SK-N-SH (cell line): ENCODE data around the gene TRMT1. TPM values are rescaled to one million over a fixed set of nuclear protein-coding genes. Genes with fewer than 3 reads are reported as not detected.

ENCODE experiments used
- CTCF ChIA-PET: fragments of 300-600, 350-600 bp; formaldehyde crosslinking; extraction: SDS; loops from one replicate; lab custom pipeline; 2021; lab: Yijun Ruan, JAX
- POLR2A ChIA-PET: fragments of 350-600 bp; sonication (Branson Sonifier 250); formaldehyde crosslinking; extraction: SDS; loops from one replicate; lab custom pipeline; 2020; ENCODE audit warnings: antibody characterized with exemption, inconsistent platforms; lab: Yijun Ruan, JAX
- DNase-seq: peaks from one replicate; pipeline ENCODE4 v3.0.0; 2012
- H2AFZ ChIP-seq: fragments of 200-600 bp; sonication (generic); 2 replicates; pipeline ENCODE4 v1.8.1; 2016; ENCODE audit warnings: antibody characterized with exemption, mild to moderate bottlenecking, low read depth
- H3F3A ChIP-seq: fragments of 200-600 bp; sonication (generic); replicated peaks from 2 replicates; pipeline ENCODE3; 2016; ENCODE audit warnings: antibody characterized with exemption, mild to moderate bottlenecking; ENCODE audit not compliant: insufficient read depth
- H3K27ac ChIP-seq, 2 experiments: fragments of 200-500 bp in 1 of 2; fragments of 200-600 bp in 1 of 2; sonication (Bioruptor generic) in 1 of 2; sonication (generic), shearing (Covaris generic) in 1 of 2; 2 replicates each; pipeline versions ENCODE4 v1.5.1 to v1.6.1; 2014 to 2016; ENCODE audit warnings: low read depth in 2 of 2, inconsistent platforms in 1 of 2, low read length in 1 of 2, mild to moderate bottlenecking in 1 of 2, mixed read lengths in 1 of 2
- H3K27me3 ChIP-seq: fragments of 200-600 bp; sonication (generic), shearing (Covaris generic); 2 replicates; pipeline ENCODE4 v1.6.1; 2016; ENCODE audit warnings: mixed run types; ENCODE audit not compliant: insufficient read depth
- H3K36me3 ChIP-seq, 2 experiments: fragments of 200-500 bp in 1 of 2; fragments of 200-600 bp in 1 of 2; sonication (Bioruptor generic) in 1 of 2; sonication (generic) in 1 of 2; replicated peaks in 1 of 2; 2 replicates each; pipeline versions ENCODE3 to v1.5.1; 2014 to 2016; ENCODE audit warnings: low read length in 1 of 2, mild to moderate bottlenecking in 1 of 2; ENCODE audit not compliant: insufficient read depth in 2 of 2, control insufficient read depth in 1 of 2
- H3K4me1 ChIP-seq, 2 experiments: fragments of 200-500 bp in 1 of 2; fragments of 200-600 bp in 1 of 2; sonication (Bioruptor generic) in 1 of 2; sonication (generic), shearing (Covaris generic) in 1 of 2; 2 replicates each; pipeline versions ENCODE4 v1.5.1 to v1.6.1; 2014 to 2016; ENCODE audit warnings: low read depth in 1 of 2, low read length in 1 of 2, mixed run types in 1 of 2; ENCODE audit not compliant: insufficient read depth in 2 of 2, control insufficient read depth in 1 of 2
- H3K4me2 ChIP-seq: fragments of 200-600 bp; sonication (generic), shearing (Covaris generic); 2 replicates; pipeline ENCODE4 v1.6.1; 2017; ENCODE audit warnings: mixed run types
- H3K4me3 ChIP-seq, 2 experiments: fragments of 200-500 bp in 1 of 2; fragments of 200-600 bp in 1 of 2; sonication (Bioruptor generic) in 1 of 2; sonication (generic), shearing (Covaris generic) in 1 of 2; 2 replicates each; pipeline versions ENCODE4 v1.5.1 to v1.8.1; 2014 to 2016; ENCODE audit warnings: low read depth in 2 of 2, inconsistent platforms in 1 of 2, low read length in 1 of 2, mild to moderate bottlenecking in 1 of 2, mixed read lengths in 1 of 2, moderate library complexity in 1 of 2
- H3K79me2 ChIP-seq: fragments of 200-600 bp; sonication (generic); 2 replicates; pipeline ENCODE4 v1.8.1; 2017; ENCODE audit warnings: mild to moderate bottlenecking; ENCODE audit not compliant: insufficient read depth
- H3K9ac ChIP-seq: fragments of 200-600 bp; sonication (generic); 2 replicates; pipeline ENCODE4 v1.6.1; 2017; ENCODE audit warnings: mixed run types
- H3K9me2 ChIP-seq: fragments of 200-600 bp; sonication (generic); 2 replicates; pipeline ENCODE4 v1.6.1; 2017; ENCODE audit warnings: mixed run types
- H3K9me3 ChIP-seq: fragments of 200-600 bp; sonication (generic); 2 replicates; pipeline ENCODE4 v1.6.1; 2017; ENCODE audit warnings: mixed run types, mild to moderate bottlenecking, moderate library complexity
- H4K20me1 ChIP-seq: fragments of 200-600 bp; sonication (generic); 2 replicates; pipeline ENCODE4 v1.6.1; 2017; ENCODE audit warnings: mild to moderate bottlenecking, mixed run types; ENCODE audit not compliant: insufficient read depth
- FOXJ3 ChIP-seq: sonication (generic); formaldehyde crosslinking; IDR thresholded peaks from 2 replicates; pipeline ENCODE4 v1.5.1; 2020; ENCODE audit warnings: mild to moderate bottlenecking, missing genetic modification reagents
- IRF3 ChIP-seq: fragments of 150-350 bp; IDR thresholded peaks from 2 replicates; pipeline ENCODE4 v1.6.1; 2016; ENCODE audit warnings: mild to moderate bottlenecking, low read depth, low read length
- JUND ChIP-seq: IDR thresholded peaks from 2 replicates; pipeline ENCODE4 v1.4.0; 2012
- RCOR1 ChIP-seq: fragments of 150-350 bp; IDR thresholded peaks from 2 replicates; pipeline ENCODE4 v1.6.1; 2017; ENCODE audit warnings: antibody characterized with exemption, low read length
- TCF12 ChIP-seq: IDR thresholded peaks from 2 replicates; pipeline ENCODE4 v1.4.0; 2012
- TEAD4 ChIP-seq: IDR thresholded peaks from 2 replicates; pipeline ENCODE4 v1.4.0; 2012; ENCODE audit warnings: mild to moderate bottlenecking, borderline replicate concordance; ENCODE audit not compliant: insufficient read depth
- ZBTB33 ChIP-seq: IDR thresholded peaks from 2 replicates; pipeline ENCODE4 v1.4.0; 2012; ENCODE audit warnings: low read depth, borderline replicate concordance
- whole genome bisulfite sequencing: methylation state at CpG from one replicate; pipeline ENCODE4 v1.1.6; 2017; ENCODE audit warnings: low lambda C conversion rate; 5-methylcytosine and 5-hydroxymethylcytosine counted together
- polyA plus RNA-seq, 3 experiments: library from polyadenylated mRNA; depleted of rRNA; stranded (reverse); fragments of >200 nt; gene quantifications; 2 replicates each; pipeline ENCODE4 v1.2.3, GENCODE V29; 2012
- TF ChIP-seq, protein P1 (sequence below): fragments of 200-600 bp; sonication (generic); IDR thresholded peaks from 2 replicates; pipeline ENCODE4 v1.6.1; 2017; ENCODE audit warnings: antibody characterized with exemption, mild to moderate bottlenecking, moderate library complexity

Gene TRMT1
- polyA plus RNA-seq, 1 of the 3 experiments (the other 2 are of a cell fraction): 64.9 TPM

GRCh38 chr19:13100031-13100588 lies 16.4 kb downstream of the TRMT1 start (continued):
- no peak for TF ChIP-seq ZBTB33
- TF ChIP-seq, all 33 proteins: peak for 0

- Histone ChIP-seq H3F3A (peaks cover 5% of the 10 kb centered on the region), H3K4me3 (no peak overlapping the region), H3K4me2 (no peak overlapping the region), H3K9me3 (no peaks in the 10 kb centered on the region), H3K79me2 (peaks cover 12% of the 10 kb centered on the region; the same call in 1 of the 2 replicates), H2AFZ (no peak overlapping the region), H3K9me2 (no peaks in the 10 kb centered on the region), H3K27me3 (no peaks in the 10 kb centered on the region), H3K36me3 (peaks cover 0 to 16% of the 10 kb centered on the region in 2 experiments), H3K27ac (no peak overlapping the region), H3K9ac (no peak overlapping the region), H3K4me1 (peaks cover 0 to 44% of the 10 kb centered on the region in 2 experiments), H4K20me1 (no peaks in the 10 kb centered on the region)
- TF ChIP-seq TCF12 (no peak), TEAD4 (no peak), JUND (no peak), FOXJ3 (CRISPR knock-in tag) (no peak), RCOR1 (no peak), IRF3 (no peak)
- TF ChIP-seq, protein P1, sequence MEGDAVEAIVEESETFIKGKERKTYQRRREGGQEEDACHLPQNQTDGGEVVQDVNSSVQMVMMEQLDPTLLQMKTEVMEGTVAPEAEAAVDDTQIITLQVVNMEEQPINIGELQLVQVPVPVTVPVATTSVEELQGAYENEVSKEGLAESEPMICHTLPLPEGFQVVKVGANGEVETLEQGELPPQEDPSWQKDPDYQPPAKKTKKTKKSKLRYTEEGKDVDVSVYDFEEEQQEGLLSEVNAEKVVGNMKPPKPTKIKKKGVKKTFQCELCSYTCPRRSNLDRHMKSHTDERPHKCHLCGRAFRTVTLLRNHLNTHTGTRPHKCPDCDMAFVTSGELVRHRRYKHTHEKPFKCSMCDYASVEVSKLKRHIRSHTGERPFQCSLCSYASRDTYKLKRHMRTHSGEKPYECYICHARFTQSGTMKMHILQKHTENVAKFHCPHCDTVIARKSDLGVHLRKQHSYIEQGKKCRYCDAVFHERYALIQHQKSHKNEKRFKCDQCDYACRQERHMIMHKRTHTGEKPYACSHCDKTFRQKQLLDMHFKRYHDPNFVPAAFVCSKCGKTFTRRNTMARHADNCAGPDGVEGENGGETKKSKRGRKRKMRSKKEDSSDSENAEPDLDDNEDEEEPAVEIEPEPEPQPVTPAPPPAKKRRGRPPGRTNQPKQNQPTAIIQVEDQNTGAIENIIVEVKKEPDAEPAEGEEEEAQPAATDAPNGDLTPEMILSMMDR: no peak
- DNase-seq: no peak
- CTCF ChIA-PET: interaction anchor here (1.2 to 9.5 kb wide), 2 partner anchors 6 to 130 kb away, joined by 3 to 76 read pairs; partner anchors contain the start of gene DAND5
- POLR2A ChIA-PET: no interaction called here
- 97% methylated on average over 42 of the region's 77 CpGs for WGBS
Observed at GRCh38 chr19:13099073-13099999, 17.2 kb downstream of the TRMT1 start.
